Measurements from ENCODE around the gene CFP. TPM values are rescaled to one million over a fixed set of nuclear protein-coding genes. Genes with fewer than 3 reads are reported as not detected.
"Not testable (repeated sequence)": the region's sequence is repeated elsewhere in the genome, so short reads cannot be mapped to it uniquely, and the experiment has no call there.

The CFP gene
- total RNA-seq, 3 donors from 2014 or later = 1.2 to 1.8 (median 1.6) TPM

- no peaks in the 10 kb centered on the region for H3K36me3 Mint-ChIP-seq (ENCODE audit: insufficient read depth)
- no peaks in the 10 kb centered on the region for H3K9me3 Mint-ChIP-seq
- no peak for ATAC-seq
- no peak overlapping the region for H3K4me3 Mint-ChIP-seq
- no peaks in the 10 kb centered on the region for H3K4me1 Mint-ChIP-seq (ENCODE audit: low read depth)
- no peaks in the 10 kb centered on the region for H3K27me3 Mint-ChIP-seq (ENCODE audit: low read depth)
- DNase-seq = no peak
Observed at GRCh38 chrX:47605024-47605423, 24.7 kb downstream of the CFP start.

- H3K36me3 Mint-ChIP-seq (ENCODE audit: insufficient read depth); DNase-seq; H3K4me3 Mint-ChIP-seq; ATAC-seq; H3K9me3 Mint-ChIP-seq; H3K27me3 Mint-ChIP-seq (ENCODE audit: low read depth); H3K4me1 Mint-ChIP-seq (ENCODE audit: low read depth): not testable (repeated sequence)
Observed at GRCh38 chrX:47603125-47603524, 26.6 kb downstream of the CFP start.

- Mint-ChIP-seq H3K36me3 (ENCODE audit: insufficient read depth) (peaks cover 3% of the 10 kb centered on the region), H3K4me1 (ENCODE audit: low read depth) (peaks cover 18% of the 10 kb centered on the region), H3K9me3 (peaks cover 9% of the 10 kb centered on the region), H3K4me3 (no peak overlapping the region), H3K27me3 (ENCODE audit: low read depth) (no peaks in the 10 kb centered on the region)
- ATAC-seq (no peak), DNase-seq (no peak)
Observed at GRCh38 chrX:47597222-47597621, 32.5 kb downstream of the CFP start.

- peaks cover 9% of the 10 kb centered on the region for H3K9me3 Mint-ChIP-seq
- no peaks in the 10 kb centered on the region for H3K27me3 Mint-ChIP-seq (ENCODE audit: low read depth)
- DNase-seq (no peak), ATAC-seq (no peak)
- H3K36me3 Mint-ChIP-seq (ENCODE audit: insufficient read depth) = peaks cover 3% of the 10 kb centered on the region
- peaks cover 18% of the 10 kb centered on the region for H3K4me1 Mint-ChIP-seq (ENCODE audit: low read depth)
- no peak overlapping the region for H3K4me3 Mint-ChIP-seq
Observed at GRCh38 chrX:47596256-47596655, 33.5 kb downstream of the CFP start.

- no peak overlapping the region for H3K4me3 Mint-ChIP-seq
- peaks cover 18% of the 10 kb centered on the region for H3K4me1 Mint-ChIP-seq (ENCODE audit: low read depth)
- peaks cover 3% of the 10 kb centered on the region for H3K36me3 Mint-ChIP-seq (ENCODE audit: insufficient read depth)
- ATAC-seq (no peak), DNase-seq (no peak)
- H3K9me3 Mint-ChIP-seq = peaks cover 9% of the 10 kb centered on the region
- H3K27me3 Mint-ChIP-seq (ENCODE audit: low read depth) = no peaks in the 10 kb centered on the region
Observed at GRCh38 chrX:47595716-47596251, 33.9 kb downstream of the CFP start.

GRCh38 chrX:47593522-47593921, 36.2 kb downstream of the CFP start:
- Mint-ChIP-seq H3K9me3 (peaks cover 9% of the 10 kb centered on the region), H3K4me3 (no peak overlapping the region), H3K36me3 (ENCODE audit: insufficient read depth) (peaks cover 3% of the 10 kb centered on the region), H3K27me3 (ENCODE audit: low read depth) (no peaks in the 10 kb centered on the region), H3K4me1 (ENCODE audit: low read depth) (peaks cover 18% of the 10 kb centered on the region)
- ATAC-seq (no peak), DNase-seq (no peak)

GRCh38 chrX:47590984-47591383, 38.7 kb downstream of the CFP start:
- H3K9me3 Mint-ChIP-seq = no peaks in the 10 kb centered on the region
- H3K36me3 Mint-ChIP-seq (ENCODE audit: insufficient read depth) = no peaks in the 10 kb centered on the region
- ATAC-seq (no peak), DNase-seq (no peak)
- no peaks in the 10 kb centered on the region for H3K27me3 Mint-ChIP-seq (ENCODE audit: low read depth)
- H3K4me1 Mint-ChIP-seq (ENCODE audit: low read depth) = peaks cover 8% of the 10 kb centered on the region
- no peak overlapping the region for H3K4me3 Mint-ChIP-seq

GRCh38 chrX:47587906-47588735, 41.6 kb downstream of the CFP start:
- ATAC-seq = no peak
- no peak overlapping the region for H3K4me3 Mint-ChIP-seq

GRCh38 chrX:47587091-47587891, 42.4 kb downstream of the CFP start:
- Mint-ChIP-seq H3K4me3 (no peak overlapping the region), H3K4me1 (ENCODE audit: low read depth) (peaks cover 11% of the 10 kb centered on the region), H3K9me3 (no peaks in the 10 kb centered on the region), H3K36me3 (ENCODE audit: insufficient read depth) (peaks cover 2% of the 10 kb centered on the region), H3K27me3 (ENCODE audit: low read depth) (no peaks in the 10 kb centered on the region)
- no peak for DNase-seq
- ATAC-seq = no peak

More at GRCh38 chrX:47587906-47588735, 41.6 kb downstream of the CFP start:
- DNase-seq = no peak
- Mint-ChIP-seq H3K36me3 (ENCODE audit: insufficient read depth) (peaks cover 2% of the 10 kb centered on the region), H3K27me3 (ENCODE audit: low read depth) (no peaks in the 10 kb centered on the region), H3K9me3 (no peaks in the 10 kb centered on the region), H3K4me1 (ENCODE audit: low read depth) (peaks cover 8% of the 10 kb centered on the region)

GRCh38 chrX:47586043-47586787, 43.5 kb downstream of the CFP start:
- H3K27me3 Mint-ChIP-seq (ENCODE audit: low read depth) = no peaks in the 10 kb centered on the region
- DNase-seq (no peak), ATAC-seq (no peak)
- H3K4me1 Mint-ChIP-seq (ENCODE audit: low read depth) = peaks cover 21% of the 10 kb centered on the region
- peaks cover 2% of the 10 kb centered on the region for H3K36me3 Mint-ChIP-seq (ENCODE audit: insufficient read depth)
- no peaks in the 10 kb centered on the region for H3K9me3 Mint-ChIP-seq
- H3K4me3 Mint-ChIP-seq = no peak overlapping the region

- Mint-ChIP-seq H3K4me3 (no peak overlapping the region), H3K9me3 (no peaks in the 10 kb centered on the region), H3K4me1 (ENCODE audit: low read depth) (peaks cover 24% of the 10 kb centered on the region), H3K36me3 (ENCODE audit: insufficient read depth) (peaks cover 2% of the 10 kb centered on the region), H3K27me3 (ENCODE audit: low read depth) (no peaks in the 10 kb centered on the region)
- DNase-seq (no peak), ATAC-seq (no peak)
Observed at GRCh38 chrX:47585273-47585672, 44.5 kb downstream of the CFP start.

GRCh38 chrX:47584714-47585113, 45.0 kb downstream of the CFP start:
- H3K27me3 Mint-ChIP-seq (ENCODE audit: low read depth) = no peaks in the 10 kb centered on the region
- H3K4me3 Mint-ChIP-seq = no peak overlapping the region
- peaks cover 2% of the 10 kb centered on the region for H3K36me3 Mint-ChIP-seq (ENCODE audit: insufficient read depth)
- peaks cover 27% of the 10 kb centered on the region for H3K4me1 Mint-ChIP-seq (ENCODE audit: low read depth)
- DNase-seq = no peak
- ATAC-seq = no peak
- no peaks in the 10 kb centered on the region for H3K9me3 Mint-ChIP-seq

GRCh38 chrX:47583240-47583861, 46.4 kb downstream of the CFP start:
- H3K36me3 Mint-ChIP-seq (ENCODE audit: insufficient read depth) = peaks cover 2% of the 10 kb centered on the region
- ATAC-seq = no peak
- no peaks in the 10 kb centered on the region for H3K27me3 Mint-ChIP-seq (ENCODE audit: low read depth)
- peak overlapping the region; percentile 63 for H3K4me3 Mint-ChIP-seq
- peaks cover 36% of the 10 kb centered on the region for H3K4me1 Mint-ChIP-seq (ENCODE audit: low read depth)
- no peak for DNase-seq
- H3K9me3 Mint-ChIP-seq = no peaks in the 10 kb centered on the region
